Hepatocyte (in vitro differentiated cells): ENCODE data around the gene CDH4.

Source experiments
- CTCF ChIP-seq: fragments of 200-600 bp; sonication (generic); IDR thresholded peaks from 2 replicates; pipeline ENCODE4 v1.5.1; 2016; ENCODE audit warnings: antibody characterized with exemption, mild to moderate bottlenecking; ENCODE audit not compliant: poor library complexity
- EZH2 ChIP-seq: fragments of 200-600 bp; sonication (generic); IDR thresholded peaks from 2 replicates; pipeline ENCODE4 v1.6.1; 2016; ENCODE audit warnings: antibody characterized with exemption, mild to moderate bottlenecking, borderline replicate concordance
- EZH2phosphoT487 ChIP-seq: fragments of 200-600 bp; sonication (generic); IDR thresholded peaks from one replicate; pipeline ENCODE4 v1.6.1; 2018; ENCODE audit warnings: antibody characterized with exemption, mild to moderate bottlenecking, low read depth, moderate library complexity; ENCODE audit not compliant: unreplicated experiment, severe bottlenecking

GRCh38 chr20:61569825-61570224 is 317.8 kb downstream of the CDH4 start:
- TF ChIP-seq CTCF, result no peak
- TF ChIP-seq EZH2, result no peak
- no peak for TF ChIP-seq EZH2phosphoT487
